Kidney glomerular epithelial cell (primary cell): Measurements from ENCODE around the gene LMCD1.
"Not testable (repeated sequence)": the region's sequence is repeated elsewhere in the genome, so short reads cannot be mapped to it uniquely, and the experiment has no call there.

Experiments
- DNase-seq: peaks from one replicate; lab custom pipeline; 2025; lab: John Stamatoyannopoulos, UW

Gene LMCD1

GRCh38 chr3:8560366-8561007 lies 58.9 kb downstream of the LMCD1 start:
- peak; percentile 36 for DNase-seq

GRCh38 chr3:8561370-8561769 lies 59.7 kb downstream of the LMCD1 start:
- DNase-seq, result no peak

- no peak for DNase-seq
Observed at GRCh38 chr3:8562081-8562595, 60.5 kb downstream of the LMCD1 start.

GRCh38 chr3:8563146-8563545 lies 61.5 kb downstream of the LMCD1 start:
- DNase-seq, result no peak

- DNase-seq, result no peak
Observed at GRCh38 chr3:8563597-8563996, 62.0 kb downstream of the LMCD1 start.

- DNase-seq, result no peak
Observed at GRCh38 chr3:8565376-8565775, 63.8 kb downstream of the LMCD1 start.

GRCh38 chr3:8567784-8568575 lies 66.4 kb downstream of the LMCD1 start:
- no peak for DNase-seq

- DNase-seq, result no peak
Observed at GRCh38 chr3:8571256-8571655, 69.6 kb downstream of the LMCD1 start.

- no peak for DNase-seq
Observed at GRCh38 chr3:8573342-8573926, 71.8 kb downstream of the LMCD1 start.

- no peak for DNase-seq
Observed at GRCh38 chr3:8574040-8574669, 72.5 kb downstream of the LMCD1 start.

- no peak for DNase-seq
Observed at GRCh38 chr3:8574670-8575322, 73.2 kb downstream of the LMCD1 start.

GRCh38 chr3:8575364-8576104 lies 73.9 kb downstream of the LMCD1 start:
- DNase-seq, result peak; percentile 28

- DNase-seq, result no peak
Observed at GRCh38 chr3:8576436-8576835, 74.8 kb downstream of the LMCD1 start.

GRCh38 chr3:8576841-8577571 lies 75.4 kb downstream of the LMCD1 start:
- DNase-seq, result no peak

GRCh38 chr3:8578282-8578681 lies 76.7 kb downstream of the LMCD1 start:
- no peak for DNase-seq

- DNase-seq, result peak; percentile 7
Observed at GRCh38 chr3:8579096-8579495, 77.5 kb downstream of the LMCD1 start.

GRCh38 chr3:8579943-8580342 lies 78.3 kb downstream of the LMCD1 start:
- DNase-seq, result no peak

- not testable (repeated sequence) for DNase-seq
Observed at GRCh38 chr3:8580434-8580833, 78.8 kb downstream of the LMCD1 start.

- no peak for DNase-seq
Observed at GRCh38 chr3:8581373-8581772, 79.8 kb downstream of the LMCD1 start.

- DNase-seq, result no peak
Observed at GRCh38 chr3:8581806-8582445, 80.3 kb downstream of the LMCD1 start.
